Right lobe of liver (tissue), 4 donors: Measurements from ENCODE around the gene PARVA.

ENCODE experiments used
- POLR2A ChIP-seq: fragments of 450-650 bp; IDR thresholded peaks from one replicate; pipeline ENCODE4 v1.6.1; 2017; ENCODE audit warnings: antibody characterized with exemption, mild to moderate bottlenecking
- TF ChIP-seq, protein P1 (sequence below), 4 donors: fragments of 200-600 bp in 3 of 4; fragments of 450-650 bp in 1 of 4; IDR thresholded peaks; one replicate each; pipeline versions ENCODE4 v1.5.1 to v1.8.0; 2016 to 2022; ENCODE audit warnings: antibody characterized with exemption in 4 of 4, mild to moderate bottlenecking in 2 of 4
- donor health status: DM: no; HTN: no; CAD: no.
- donor health status: DM: no; HTN: no; CAD: no.
- donor health status: DM: no; HTN: yes; CAD: no.

- TF ChIP-seq, protein P1, sequence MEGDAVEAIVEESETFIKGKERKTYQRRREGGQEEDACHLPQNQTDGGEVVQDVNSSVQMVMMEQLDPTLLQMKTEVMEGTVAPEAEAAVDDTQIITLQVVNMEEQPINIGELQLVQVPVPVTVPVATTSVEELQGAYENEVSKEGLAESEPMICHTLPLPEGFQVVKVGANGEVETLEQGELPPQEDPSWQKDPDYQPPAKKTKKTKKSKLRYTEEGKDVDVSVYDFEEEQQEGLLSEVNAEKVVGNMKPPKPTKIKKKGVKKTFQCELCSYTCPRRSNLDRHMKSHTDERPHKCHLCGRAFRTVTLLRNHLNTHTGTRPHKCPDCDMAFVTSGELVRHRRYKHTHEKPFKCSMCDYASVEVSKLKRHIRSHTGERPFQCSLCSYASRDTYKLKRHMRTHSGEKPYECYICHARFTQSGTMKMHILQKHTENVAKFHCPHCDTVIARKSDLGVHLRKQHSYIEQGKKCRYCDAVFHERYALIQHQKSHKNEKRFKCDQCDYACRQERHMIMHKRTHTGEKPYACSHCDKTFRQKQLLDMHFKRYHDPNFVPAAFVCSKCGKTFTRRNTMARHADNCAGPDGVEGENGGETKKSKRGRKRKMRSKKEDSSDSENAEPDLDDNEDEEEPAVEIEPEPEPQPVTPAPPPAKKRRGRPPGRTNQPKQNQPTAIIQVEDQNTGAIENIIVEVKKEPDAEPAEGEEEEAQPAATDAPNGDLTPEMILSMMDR (IDR thresholded peaks at IDR 0.05), result peak; percentile 72 to 82 (median 78)
- TF ChIP-seq POLR2A, result no peak
Measured at GRCh38 chr11:12331239-12331874, 46.0 kb upstream of the PARVA start.
